GM12865 (cell line): ENCODE results near the gene KANSL1.
A peak's percentile ranks its signal among the peaks of the same experiment; 100 is the strongest.

Experiments
- DNase-seq: peaks from one replicate; pipeline ENCODE4 v3.0.0; 2010; ENCODE audit warnings: low read depth
- H3K4me3 ChIP-seq: 2 replicates; pipeline ENCODE4 v1.5.1; 2011; ENCODE audit warnings: mild to moderate bottlenecking, low read depth, low read length, control low read depth
- TF ChIP-seq, protein P1 (sequence below): IDR thresholded peaks from 2 replicates; pipeline ENCODE4 v1.5.1; 2011; ENCODE audit warnings: low read length, control low read depth, low read depth, inconsistent platforms; ENCODE audit not compliant: insufficient read depth; ENCODE audit errors: missing control alignments

The KANSL1 gene

DNA sequence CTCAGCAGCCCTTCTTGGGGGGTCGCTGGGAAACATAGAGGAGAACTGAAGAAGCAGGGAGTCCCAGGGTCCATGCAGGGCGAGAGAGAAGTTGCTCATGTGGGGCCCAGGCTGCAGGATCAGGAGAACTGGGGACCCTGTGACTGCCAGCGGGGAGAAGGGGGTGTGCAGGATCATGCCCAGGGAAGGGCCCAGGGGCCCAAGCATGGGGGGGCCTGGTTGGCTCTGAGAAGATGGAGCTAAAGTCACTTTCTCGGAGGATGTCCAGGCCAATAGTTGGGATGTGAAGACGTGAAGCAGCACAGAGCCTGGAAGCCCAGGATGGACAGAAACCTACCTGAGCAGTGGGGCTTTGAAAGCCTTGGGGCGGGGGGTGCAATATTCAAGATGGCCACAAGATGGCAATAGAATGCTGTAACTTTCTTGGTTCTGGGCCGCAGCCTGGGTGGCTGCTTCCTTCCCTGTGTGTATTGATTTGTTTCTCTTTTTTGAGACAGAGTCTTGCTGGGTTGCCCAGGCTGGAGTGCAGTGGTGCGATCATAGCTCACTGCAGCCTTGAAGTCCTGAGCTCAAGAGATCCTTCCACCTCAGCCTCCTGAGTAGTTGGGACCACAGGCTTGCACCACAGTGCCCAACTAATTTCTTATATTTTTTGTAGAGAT is 190.8 kb downstream of the KANSL1 start:
- peak; percentile 78 for DNase-seq
- TF ChIP-seq, protein P1, sequence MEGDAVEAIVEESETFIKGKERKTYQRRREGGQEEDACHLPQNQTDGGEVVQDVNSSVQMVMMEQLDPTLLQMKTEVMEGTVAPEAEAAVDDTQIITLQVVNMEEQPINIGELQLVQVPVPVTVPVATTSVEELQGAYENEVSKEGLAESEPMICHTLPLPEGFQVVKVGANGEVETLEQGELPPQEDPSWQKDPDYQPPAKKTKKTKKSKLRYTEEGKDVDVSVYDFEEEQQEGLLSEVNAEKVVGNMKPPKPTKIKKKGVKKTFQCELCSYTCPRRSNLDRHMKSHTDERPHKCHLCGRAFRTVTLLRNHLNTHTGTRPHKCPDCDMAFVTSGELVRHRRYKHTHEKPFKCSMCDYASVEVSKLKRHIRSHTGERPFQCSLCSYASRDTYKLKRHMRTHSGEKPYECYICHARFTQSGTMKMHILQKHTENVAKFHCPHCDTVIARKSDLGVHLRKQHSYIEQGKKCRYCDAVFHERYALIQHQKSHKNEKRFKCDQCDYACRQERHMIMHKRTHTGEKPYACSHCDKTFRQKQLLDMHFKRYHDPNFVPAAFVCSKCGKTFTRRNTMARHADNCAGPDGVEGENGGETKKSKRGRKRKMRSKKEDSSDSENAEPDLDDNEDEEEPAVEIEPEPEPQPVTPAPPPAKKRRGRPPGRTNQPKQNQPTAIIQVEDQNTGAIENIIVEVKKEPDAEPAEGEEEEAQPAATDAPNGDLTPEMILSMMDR = peak; percentile 85
- H3K4me3 ChIP-seq = no peak overlapping the region

DNA sequence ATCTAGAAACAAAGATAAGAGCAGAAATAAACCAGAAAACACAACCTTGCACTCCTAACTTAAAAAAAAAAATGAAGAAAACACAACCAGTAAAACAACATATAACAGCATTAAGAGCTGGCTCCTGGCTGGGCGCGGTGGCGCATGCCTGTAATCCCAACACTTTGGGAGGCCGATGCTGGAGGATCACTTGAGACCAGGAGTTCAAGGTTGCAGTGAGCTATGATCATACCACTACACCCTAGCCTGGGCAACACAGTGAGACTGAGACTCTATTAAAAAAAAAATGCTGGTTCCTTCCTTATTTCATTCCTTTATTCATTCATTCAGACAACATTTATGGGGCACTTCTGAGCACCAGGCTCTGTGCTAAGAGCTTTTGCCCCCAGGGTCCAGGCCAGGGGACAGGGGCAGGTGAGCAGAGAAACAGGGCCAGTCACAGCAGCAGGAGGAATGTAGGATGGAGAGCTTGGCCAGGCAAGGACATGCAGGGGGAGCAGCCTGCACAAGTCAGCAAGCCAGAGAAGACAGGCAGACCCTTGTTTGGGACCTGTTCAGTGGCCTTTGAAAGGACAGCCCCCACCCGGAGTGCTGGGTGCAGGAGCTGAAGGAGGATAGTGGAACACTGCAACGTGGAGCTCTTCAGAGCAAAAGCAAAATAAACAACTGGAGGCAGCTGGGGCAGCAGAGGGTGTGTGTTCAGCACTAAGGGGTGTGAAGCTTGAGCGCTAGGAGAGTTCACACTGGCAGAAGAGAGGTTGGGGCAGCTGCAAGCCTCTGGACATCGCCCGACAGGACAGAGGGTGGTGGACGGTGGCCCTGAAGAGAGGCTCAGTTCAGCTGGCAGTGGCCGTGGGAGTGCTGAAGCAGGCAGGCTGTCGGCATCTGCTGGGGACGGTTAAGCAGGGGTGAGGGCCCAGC is 191.6 kb downstream of the KANSL1 start:
- TF ChIP-seq, protein P1 = no peak
- DNase-seq = no peak
- H3K4me3 ChIP-seq = no peak overlapping the region

DNA sequence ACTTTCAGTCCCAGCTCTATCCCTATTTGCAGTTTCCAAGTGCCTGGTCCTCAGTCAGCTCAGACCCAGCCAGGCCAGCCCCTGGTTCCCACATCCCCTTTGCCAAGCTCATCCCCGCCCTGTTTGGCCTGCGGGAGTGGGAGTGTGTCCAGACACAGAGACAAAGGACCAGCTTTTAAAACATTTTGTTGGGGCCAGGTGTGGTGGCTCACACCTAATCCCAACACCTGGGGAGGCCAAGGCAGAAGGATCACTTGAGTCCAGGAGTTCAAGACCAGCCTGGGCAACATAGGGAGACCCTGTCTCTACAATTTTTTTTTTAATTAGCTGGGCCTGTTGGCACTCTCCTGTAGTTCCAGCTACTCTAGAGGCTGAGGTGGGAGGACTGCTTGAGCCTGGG is 192.5 kb downstream of the KANSL1 start:
- DNase-seq = no peak
- H3K4me3 ChIP-seq = no peak overlapping the region
- TF ChIP-seq, protein P1 = no peak

DNA sequence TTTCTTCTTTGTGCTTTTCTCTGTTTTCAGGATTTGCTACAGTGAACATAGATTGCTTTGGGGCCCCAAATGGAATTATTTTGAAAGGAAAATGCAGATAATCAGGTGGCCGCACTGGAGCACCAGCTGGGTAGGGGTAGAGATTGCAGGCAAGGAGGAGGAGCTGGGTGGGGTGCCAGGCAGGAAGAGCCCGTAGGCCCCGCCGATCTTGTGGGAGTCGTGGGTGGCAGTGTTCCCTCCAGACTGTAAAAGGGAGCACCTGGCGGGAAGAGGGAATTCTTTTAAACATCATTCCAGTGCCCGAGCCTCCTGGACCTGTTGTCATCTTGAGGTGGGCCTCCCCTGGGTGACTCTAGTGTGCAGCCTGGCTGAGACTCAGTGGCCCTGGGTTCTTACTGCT is 192.9 kb downstream of the KANSL1 start:
- no peak for DNase-seq
- TF ChIP-seq, protein P1 = no peak
- H3K4me3 ChIP-seq = no peak overlapping the region

DNA sequence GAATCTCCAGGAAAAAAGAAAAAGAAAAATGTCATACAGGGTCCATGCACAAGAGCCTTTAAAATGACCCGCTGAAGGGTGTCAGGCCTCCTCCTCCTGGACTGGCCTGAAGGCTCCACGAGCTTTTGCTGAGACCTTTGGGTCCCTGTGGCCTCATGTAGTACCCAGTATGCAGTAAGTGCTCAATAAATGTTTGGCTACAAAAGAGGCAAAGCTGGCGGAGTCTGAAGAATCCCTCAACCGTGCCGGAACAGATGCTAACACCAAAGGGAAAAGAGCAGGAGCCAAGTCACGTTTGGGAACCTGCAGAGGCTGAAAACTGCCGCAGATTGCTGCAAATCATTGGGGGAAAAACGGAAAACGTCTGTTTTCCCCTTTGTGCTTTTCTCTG is 193.3 kb downstream of the KANSL1 start:
- DNase-seq = no peak
- no peak overlapping the region for H3K4me3 ChIP-seq
- TF ChIP-seq, protein P1 = no peak

DNA sequence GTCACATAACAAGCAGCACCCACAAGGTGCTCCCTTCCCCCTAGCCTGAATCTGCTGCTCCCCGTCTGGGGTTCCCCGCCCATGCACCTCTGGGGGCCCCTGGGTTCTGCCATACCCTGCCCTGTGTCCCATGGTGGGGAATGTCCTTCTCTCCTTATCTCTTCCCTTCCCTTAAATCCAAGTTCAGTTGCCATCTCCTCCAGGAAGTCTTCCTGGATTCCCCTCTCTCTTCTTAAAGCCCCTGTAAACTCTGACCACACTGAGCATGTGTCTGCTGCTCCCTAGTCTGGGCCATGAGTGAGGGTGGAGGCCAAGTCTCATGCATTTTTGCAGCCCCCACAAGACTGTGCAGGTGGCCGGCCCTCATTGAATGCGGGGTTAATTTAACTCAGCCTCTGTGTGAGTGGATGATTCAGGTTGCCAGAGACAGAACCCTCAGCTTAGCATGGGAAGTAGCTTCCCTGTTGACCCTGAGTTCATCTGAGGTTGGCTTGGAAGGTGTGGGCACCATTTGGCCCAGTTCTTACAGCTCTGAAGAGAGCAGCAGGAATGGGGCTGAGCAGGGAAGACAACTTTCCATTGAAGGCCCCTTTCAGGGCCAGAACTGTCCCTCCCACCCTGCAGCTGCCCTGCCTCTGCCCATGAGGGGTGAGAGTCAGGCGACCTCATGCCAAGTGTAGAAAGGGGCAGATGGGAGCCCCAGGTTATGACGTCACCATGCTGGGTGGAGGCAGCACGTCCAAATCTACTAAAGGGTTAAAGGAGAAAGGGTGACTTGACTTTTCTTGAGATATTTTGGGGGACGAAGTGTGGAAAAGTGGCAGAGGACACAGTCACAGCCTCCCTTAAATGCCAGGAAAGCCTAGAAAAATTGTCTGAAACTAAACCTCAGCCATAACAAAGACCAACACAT is 194.0 kb downstream of the KANSL1 start, which contains the start of gene STH:
STH (plus strand) TSS at position 264 of the 913 bp plus-strand sequence; CDS start at position 294, 30 bp downstream.
- TF ChIP-seq, protein P1 = no peak
- DNase-seq = no peak
- H3K4me3 ChIP-seq = no peak within 1 kb of the TSS
